HG03196 (cell line): ENCODE results near the gene RYK.

Source experiments
- ATAC-seq: cut with Tn5 transposase; IDR thresholded peaks from one replicate; pipeline ENCODE4 v1.9.1; 2021; ENCODE audit not compliant: unreplicated experiment

RYK gene

GRCh38 chr3:134153761-134154160, 96.9 kb downstream of the RYK start:
- no peak for ATAC-seq

GRCh38 chr3:134150476-134150875, 100.2 kb downstream of the RYK start:
- ATAC-seq: no peak

GRCh38 chr3:134149286-134149685, 101.4 kb downstream of the RYK start:
- ATAC-seq: no peak

GRCh38 chr3:134148534-134148933, 102.1 kb downstream of the RYK start:
- no peak for ATAC-seq

GRCh38 chr3:134147411-134147810, 103.2 kb downstream of the RYK start:
- ATAC-seq: no peak

GRCh38 chr3:134146666-134147065, 104.0 kb downstream of the RYK start:
- no peak for ATAC-seq

- ATAC-seq: no peak
Measured at GRCh38 chr3:134145183-134145582, 105.5 kb downstream of the RYK start.

- no peak for ATAC-seq
Measured at GRCh38 chr3:134144694-134145093, 106.0 kb downstream of the RYK start.

GRCh38 chr3:134143828-134144401, 106.7 kb downstream of the RYK start:
- ATAC-seq: no peak

GRCh38 chr3:134136604-134137003, 114.1 kb downstream of the RYK start:
- no peak for ATAC-seq

- ATAC-seq: no peak
Measured at GRCh38 chr3:134134698-134135415, 115.8 kb downstream of the RYK start.

- no peak for ATAC-seq
Measured at GRCh38 chr3:134134240-134134639, 116.4 kb downstream of the RYK start.

GRCh38 chr3:134132961-134133360, 117.7 kb downstream of the RYK start:
- no peak for ATAC-seq

- no peak for ATAC-seq
Measured at GRCh38 chr3:134126153-134126552, 124.5 kb downstream of the RYK start.

- no peak for ATAC-seq
Measured at GRCh38 chr3:134114726-134115125, 135.9 kb downstream of the RYK start.

GRCh38 chr3:134111616-134112015, 139.0 kb downstream of the RYK start:
- no peak for ATAC-seq

GRCh38 chr3:134110963-134111362, 139.7 kb downstream of the RYK start:
- ATAC-seq: no peak
